ENCODE results near the gene CPEB3.
"Not testable (repeated sequence)": the region's sequence is repeated elsewhere in the genome, so short reads cannot be mapped to it uniquely, and the experiment has no call there.

The CPEB3 gene

DNA sequence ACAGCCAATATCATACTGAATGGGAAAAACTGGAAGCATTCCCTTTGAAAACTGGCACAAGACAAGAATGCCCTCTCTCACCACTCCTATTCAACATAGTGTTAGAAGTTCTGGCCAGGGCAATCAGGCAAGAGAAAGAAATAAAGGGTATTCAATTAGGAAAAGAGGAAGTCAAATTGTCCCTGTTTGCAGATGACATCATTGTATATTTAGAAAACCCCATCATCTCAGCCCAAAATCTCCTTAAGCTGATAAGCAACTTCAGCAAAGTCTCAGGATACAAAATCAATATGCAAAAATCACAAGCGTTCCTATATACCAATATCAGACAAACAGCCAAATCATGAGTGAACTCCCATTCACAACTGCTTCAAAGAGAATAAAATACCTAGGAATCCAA, 156.8 kb downstream of the CPEB3 start:
- FAIRE-seq: not testable (repeated sequence)

DNA sequence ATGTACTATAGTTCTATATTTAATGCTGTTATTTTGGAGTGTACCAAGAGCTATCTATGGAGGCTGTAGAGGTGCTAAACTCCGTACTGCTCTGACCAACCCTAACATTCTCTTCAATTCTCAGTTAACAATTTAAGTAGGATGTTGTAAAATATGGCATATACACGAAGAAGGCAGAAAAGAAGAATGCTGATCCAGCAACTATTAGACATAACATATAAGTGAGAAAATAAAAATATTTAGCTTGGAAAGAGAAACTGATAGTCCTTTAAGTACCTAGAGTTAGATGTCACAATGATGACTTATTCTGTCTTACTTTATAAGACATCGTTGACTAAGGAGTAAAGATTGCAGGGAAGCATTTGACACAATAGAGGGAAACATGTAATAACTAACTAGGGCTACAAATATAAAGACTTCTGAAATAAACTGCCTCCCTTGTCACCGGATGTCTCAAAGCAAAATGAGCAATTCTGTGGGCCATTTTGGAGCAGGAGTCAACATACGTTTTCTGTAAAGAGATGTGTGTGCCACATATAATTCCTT, 159.5 kb downstream of the CPEB3 start:
- no peak for FAIRE-seq

DNA sequence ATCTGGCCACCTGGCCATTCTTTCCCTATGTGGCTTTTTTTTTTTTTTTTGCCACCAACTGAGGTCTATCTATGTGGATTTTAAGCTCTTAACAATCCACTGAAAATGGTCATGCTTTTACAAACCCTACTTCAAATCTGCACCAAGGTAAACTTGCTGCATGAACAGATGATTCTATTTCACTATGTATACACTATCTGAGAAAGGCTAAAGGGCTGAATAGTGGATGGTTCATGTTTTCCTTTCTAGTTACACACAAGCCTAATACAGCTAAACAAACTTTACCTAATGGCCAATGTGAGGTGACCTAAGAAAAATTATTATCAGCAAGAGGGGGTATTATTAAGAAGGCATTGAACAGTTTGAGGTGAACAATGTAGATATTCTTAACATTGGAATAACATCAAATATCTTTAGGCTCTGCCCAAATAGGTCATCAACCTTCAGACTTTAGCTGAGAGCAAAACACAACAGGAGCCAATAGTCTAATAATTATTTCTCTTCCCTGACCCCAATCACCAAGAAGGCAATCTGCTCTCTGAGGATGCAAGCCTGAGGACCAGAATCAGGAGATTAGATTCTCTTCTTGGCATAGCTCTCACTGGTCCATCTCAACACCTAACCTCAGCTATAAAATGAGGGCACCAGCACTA, 160.1 kb downstream of the CPEB3 start:
- peak; percentile 38 for FAIRE-seq

DNA sequence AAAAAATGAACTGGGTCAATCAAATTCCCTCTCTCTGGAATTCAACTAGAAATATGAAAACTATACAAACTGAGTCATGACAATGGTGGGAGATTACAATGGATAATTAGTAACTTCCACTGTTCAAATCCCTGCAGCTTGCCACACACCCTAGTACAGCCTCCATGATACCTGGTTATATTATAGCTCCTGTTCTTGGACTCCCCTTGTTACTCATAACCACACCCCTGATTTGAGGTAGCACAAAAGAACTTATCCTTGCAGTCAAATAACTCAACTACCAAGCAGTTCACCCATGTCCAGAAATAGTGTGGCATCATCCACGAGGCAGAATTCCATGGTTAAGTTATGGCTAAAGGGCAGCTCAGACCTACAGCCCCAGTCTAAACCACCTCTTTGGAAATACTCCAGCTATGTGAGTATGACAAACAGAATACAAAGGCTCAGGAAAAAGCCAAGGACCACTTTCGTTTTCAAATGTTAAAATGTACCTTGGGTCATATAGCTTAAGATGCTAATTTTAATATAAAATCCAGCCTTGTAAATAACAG, 164.7 kb downstream of the CPEB3 start:
- no peak for FAIRE-seq

DNA sequence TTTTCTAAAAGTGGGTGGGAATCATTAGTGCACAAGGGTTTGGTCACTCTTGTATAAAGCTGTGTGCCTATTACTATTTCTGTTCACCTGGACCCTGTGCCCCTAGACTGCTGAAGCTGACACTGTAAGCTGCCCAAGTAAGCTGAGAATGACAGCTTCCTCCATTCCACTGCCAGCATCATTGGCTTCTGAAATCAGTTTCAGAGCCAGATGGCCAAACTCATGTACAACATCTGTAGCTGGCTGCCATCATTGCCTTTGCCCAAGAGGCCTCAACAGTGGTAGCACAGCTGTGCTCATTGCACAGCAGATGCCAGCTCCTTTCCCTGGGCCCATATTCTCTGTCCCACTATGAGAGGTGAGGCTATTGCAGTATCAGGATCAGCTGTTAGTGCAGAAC, 165.7 kb downstream of the CPEB3 start:
- no peak for FAIRE-seq

DNA sequence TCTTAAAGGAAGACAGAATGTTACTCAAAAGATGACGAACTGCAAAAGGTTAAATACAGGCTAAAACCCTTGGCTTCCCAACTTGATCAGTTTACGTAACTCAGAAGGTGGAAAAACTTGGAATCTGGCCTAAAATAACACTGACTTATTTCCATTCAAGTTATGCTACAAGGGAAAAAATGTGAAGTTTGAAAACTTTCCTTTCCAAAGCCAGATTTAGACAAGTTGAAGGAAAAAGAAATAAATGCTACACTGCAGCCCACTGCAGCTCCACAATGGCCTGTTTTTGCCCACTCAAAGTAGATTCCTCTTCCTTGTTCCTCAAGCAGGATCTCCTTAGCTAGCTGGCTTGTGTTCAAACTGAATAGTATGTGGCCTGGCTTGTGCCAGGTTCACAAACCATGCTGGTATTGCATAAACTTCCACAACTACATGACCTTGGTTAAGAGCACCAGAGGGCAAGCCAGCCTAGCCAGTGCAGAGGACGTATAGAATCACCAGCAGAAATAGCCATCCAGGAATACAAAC, 166.2 kb downstream of the CPEB3 start:
- peak; percentile 75 for FAIRE-seq

DNA sequence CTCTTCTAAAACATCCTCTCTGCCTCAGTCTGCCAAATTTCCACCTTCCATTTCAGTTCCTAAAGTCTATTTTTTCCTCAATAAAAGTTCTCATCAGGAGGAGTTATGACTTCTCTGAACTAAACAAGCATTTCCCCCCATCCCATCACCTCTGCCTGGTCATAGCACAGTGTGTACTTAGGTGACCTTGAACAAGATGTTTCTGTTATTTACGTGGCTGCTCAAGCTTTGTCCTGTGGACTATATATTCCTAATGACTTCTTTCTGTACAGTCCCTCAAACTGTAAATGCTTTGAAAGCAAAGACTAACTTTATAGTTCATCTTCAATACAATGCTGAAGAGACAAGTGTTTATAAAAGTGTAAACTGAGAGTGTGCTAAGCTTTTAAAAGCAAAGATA, 166.9 kb downstream of the CPEB3 start:
- no peak for FAIRE-seq

DNA sequence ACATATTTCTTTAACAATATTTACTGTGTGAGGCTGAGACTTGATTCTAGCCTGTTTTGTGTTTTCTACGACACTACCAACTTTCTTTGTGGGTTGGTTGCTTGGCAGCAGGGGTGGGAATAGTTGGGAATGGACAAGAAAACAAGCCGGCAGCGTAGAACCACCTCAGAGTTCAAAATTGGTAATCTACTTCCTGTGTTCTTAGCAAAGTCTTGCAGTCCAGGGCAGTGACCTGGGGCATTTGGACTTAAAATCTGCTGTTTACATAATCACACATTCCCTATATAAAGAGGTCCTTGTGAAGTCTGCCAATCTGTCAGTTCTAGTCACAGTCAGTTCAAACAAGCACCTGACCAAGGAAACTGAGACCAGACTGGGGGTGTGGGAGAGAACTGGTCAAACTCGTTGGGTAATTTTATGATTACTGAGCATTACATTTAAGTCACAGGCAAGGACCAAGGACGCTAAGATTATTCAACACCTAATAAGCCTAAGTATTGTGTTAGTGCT, 167.9 kb downstream of the CPEB3 start:
- FAIRE-seq: no peak

DNA sequence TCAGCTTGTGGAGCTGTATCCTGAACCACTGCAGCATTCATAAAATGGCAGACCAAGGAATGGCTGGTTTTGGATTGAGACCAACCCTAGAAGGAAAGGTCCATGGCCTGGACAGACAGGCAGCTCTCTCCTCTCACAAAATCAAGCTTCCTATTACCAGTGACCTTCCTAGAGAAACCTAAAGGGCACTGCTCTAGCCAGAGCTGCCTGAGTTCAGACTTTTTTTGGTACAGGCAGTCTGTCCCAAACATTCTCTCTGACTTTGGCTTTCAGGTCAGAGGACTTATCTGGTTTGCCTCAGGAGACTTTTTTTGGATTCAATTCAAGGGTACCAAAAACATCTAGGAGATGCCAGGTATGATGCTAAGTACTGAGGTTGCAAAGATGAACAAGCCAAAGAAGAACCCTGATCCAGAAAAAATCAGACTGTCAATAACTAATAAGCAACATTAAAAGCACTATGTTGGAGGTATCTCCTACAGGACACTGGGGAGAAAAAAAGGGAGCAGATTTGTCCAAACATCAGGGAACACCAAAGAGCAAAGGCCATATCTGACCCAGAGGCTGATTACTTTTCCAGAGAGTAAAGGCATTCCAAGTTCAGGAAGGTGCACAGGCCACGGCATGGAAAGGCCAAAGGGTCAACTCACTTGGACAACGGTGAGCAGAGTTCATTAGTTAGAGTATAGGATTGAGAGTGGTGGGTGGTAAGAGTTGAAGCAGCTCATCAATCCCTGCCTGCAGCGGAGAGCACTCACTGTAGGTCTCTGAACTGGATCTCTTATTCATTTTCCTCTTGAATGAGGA, 169.0 kb downstream of the CPEB3 start:
- no peak for FAIRE-seq

DNA sequence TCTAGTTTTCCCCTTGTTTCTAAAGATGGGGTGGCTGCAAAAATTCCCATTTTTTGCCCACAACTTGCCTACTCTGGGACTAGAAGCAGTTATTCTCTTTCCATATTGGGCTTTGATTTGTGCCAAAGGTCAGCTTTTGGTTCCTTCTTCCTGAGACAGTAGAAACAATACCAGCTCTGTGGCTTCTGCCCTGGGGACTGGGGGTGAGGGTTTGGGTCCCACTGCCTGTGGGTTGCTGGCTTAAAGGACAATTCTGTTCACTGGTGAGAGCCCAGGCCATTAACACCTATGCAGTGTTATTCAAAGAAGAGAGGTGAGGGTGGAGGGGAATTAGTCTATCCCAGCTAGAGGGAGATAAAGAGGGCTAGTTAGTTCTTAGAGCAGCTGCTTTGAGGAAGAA, 171.5 kb downstream of the CPEB3 start:
- no peak for FAIRE-seq

DNA sequence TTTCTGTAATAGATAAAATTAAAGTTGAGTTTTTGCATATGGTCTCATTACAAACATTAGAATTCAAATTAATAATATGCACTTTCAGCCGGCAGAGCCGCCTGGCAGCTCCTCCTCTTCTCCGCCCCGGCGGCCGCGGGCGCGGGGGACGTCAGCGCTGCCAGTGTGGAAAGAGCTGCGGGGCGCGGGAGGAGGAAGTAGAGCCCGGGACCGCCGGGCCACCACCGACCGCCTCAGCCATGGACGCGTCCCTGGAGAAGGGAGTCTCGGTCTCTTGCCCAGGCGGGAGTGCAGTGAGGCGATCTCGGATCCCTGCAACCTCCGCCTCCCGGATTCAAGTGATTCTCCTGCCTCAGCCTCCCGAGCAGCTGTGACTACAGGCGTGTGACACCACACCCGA, 176.0 kb downstream of the CPEB3 start:
- not testable (repeated sequence) for FAIRE-seq

DNA sequence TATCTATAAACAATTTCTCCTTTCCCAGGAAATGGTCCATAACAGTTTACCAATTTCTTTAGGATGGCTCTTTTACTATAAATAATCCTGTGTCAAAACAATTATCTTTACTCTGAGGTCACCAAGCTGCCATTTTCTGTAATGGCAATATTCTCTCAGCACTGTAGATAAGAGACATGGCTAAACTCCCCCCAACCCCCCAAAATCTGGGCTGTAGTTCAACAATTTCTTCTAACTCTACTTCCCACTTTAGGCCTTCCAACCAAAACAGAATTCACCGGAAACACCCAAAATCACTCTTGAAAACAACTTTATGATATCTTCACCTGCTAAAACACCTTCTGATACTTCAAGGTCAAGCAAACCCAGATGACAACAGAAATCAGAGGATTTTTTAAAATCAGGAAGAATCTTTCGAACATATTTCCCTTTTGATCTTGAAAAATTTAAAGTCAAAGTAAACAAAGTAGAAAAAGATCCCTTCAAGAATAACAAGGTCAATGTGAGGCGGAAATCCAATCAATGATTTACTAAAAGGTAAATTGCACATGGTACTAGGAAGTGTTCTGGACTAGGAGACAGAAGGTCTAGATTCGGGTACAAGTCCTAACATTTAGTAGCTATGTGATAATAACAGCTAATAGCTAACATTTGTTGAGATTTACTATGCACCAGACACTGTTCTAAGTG, 176.8 kb downstream of the CPEB3 start:
- FAIRE-seq: peak; percentile 95

DNA sequence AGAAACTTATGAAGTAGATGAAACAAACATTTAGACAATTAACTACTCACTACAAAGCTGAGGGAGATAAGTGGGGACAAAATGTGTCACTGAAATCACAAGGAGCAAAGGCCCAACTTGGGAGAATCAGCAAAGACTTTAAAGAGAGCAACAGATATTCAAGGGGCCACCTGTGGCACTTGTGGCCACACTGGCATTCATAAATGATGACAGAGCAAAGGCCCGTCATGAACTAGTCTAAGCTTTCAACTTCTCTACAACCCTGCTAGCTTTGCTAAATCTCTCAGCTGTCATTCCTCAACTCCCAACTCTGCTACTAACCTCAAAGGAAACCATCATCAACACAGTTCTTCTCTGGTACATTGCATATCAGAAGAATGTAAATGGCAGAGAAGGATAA, 178.4 kb downstream of the CPEB3 start:
- no peak for FAIRE-seq

DNA sequence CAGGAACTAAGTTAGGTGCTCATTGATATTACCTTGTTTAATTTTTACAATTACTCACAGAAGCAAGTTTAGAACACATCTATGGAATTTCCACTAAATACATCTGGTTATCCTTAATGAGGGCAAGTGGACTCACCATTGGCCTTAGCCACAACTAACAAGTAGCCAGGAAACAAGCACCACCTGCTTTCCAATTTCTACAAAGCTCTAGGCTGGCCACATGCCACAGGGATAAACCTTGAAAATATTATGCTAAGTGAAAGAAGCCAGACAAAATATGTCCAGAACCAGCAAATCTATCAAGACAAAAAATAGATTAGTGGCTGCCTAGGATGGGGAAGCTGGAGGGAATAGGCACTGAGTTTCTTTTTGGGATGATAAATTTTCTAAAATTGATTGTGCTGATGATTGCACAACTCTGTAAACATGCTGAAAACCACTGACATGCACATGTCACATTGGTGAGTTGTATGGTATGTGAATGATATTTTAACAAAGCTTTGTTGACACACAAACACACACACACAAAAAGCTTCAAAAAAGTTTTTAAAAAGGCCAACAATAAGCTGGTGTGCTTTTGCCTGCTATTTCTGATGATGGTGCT, 179.4 kb downstream of the CPEB3 start:
- no peak for FAIRE-seq

DNA sequence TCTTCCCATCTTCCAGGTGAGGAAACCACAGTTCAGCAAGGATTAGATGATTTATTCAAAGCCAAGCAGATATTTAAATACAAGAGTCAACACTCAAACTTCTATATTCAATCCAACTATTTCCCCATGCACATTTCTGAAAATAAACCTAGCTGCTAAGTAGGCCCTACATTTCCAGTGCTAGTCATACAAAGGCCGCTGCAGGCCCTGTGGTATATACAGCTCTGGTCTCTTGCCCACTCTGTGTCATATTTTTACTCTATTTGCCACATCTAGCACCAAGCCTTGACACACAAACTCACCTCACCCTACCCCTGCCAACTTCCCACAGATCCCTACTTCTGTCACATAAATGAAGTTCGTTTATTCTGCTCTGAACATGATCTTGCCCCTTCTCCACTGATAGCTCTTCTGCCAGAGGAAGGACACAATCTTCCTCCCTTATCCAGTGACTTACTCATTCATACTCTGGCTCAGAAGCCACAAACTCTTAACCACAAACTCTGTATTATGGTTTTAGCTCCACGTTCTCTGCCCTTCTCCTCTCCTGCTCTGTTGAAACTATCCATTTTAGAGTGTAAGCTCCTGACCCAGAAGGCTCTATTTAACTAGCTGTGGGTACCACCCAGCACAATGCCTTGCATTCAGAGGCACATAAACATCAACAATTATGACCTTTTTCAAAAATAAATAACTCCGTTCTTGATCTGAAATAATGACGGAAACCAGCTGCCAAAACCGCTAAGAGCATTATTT, 180.7 kb downstream of the CPEB3 start:
- FAIRE-seq: no peak

DNA sequence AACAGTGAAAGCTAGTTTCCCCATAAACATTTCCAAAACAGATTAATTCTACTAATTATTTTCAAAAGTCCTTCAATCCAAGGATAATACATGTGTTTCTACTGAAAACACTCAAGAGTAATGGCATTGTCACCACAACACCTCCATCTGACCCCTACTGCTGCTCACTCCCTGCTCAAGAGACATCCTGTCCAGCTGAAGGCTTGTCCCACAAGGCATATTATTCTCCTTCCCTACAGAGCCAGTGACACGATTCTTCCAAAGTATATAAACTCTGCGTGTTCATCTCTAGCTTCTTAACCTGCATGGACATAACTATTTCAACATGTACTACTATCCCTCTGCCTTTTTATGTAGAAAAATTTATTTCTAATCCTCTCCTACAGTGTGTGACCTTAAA, 182.1 kb downstream of the CPEB3 start:
- no peak for FAIRE-seq

DNA sequence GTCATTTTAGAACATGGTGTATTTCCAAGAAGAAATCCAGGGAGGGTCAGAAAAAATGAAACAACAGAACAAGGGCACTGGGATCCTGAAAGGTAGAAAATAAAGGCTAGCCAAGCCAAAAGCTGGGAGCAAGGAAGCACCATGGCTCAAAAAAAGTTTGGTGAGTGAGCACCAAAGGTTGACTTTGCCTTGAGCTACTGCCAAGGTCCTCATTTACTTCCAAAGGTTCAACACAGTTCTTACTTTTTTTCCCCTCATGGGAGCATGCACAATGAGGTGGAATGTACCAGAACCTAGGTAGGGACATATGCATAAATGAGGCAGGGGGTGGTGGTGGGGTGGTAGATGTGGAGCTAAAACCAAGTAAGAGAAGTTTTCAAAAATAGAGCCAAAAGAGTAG, 182.8 kb downstream of the CPEB3 start:
- no peak for FAIRE-seq

DNA sequence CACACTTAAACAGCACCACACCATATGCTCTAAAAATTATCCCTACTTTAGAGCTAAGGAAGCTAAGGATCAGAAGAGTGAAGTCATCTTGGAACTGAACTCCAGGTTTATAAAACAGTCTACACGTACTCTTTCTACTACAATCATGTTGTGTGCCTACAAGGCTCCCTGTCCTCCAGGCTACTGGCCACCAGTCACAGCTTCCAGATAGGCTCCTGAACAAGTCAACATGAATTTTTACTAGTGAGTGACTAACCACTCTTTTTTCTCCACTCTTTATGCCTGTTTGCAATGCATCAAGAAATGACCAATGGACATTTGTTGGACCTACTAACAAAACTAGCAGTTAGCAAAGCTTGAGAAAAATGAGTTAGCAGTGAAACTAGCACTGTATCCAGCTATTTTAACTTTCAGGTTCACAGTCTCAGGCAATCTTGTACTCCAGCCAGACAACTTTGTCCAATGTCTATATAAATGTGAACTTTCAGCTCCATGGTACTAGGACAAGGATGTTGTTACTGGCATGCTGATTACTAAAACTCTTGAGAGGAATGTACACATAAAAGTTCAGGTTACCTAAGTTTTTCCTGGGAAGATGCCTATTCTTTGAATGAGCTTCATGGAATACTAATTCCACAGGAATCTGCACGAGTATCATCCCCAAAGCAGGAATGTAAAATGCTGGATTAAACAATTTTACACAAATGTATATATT, 187.3 kb downstream of the CPEB3 start:
- FAIRE-seq: no peak

DNA sequence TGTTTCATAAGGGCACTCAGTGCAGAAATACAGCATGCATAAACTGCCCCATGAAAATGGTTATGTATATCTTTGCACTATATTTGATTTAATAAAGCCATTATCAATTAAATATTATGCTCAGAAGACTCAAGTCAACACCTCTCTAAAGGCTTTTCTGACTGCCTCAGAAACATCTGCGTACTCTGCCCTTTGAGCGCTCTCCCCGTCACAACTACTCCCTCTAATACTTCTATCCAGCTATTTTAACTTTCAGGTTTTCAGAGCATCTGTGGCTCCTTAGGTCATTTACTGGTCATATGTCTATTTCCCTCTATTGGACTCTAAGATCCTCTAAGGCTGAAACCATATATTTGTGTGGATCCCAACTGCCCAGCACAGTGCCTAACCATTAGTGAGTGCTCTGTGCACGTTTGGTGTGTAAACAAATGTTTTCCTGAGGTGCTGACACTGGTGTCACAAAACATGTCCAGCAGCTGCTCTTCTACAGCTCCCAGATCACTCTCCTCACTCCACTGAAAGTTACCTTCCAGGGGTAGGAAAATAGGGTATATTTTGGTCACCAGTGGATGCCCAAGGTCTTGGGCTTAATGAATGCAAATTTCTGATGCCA, 188.2 kb downstream of the CPEB3 start:
- FAIRE-seq: no peak

DNA sequence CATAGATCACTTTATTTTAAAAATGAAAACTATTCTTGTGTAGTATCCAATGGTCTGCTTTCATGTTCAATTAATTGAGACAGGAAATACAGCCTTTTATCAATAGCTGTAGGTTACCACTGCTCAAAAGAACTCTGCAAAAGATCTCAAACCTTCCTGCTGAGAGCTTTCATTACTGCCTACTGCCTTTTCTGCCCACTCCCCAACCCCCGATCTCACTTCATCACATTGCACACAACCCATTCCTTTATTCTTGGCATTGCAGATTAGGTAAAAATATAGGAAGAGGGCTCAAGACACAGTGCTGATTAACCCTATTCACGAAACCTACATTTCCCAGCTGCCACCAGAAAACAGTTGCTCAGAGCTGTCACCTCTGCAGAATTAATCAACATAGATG, 195.9 kb downstream of the CPEB3 start:
- no peak for FAIRE-seq

DNA sequence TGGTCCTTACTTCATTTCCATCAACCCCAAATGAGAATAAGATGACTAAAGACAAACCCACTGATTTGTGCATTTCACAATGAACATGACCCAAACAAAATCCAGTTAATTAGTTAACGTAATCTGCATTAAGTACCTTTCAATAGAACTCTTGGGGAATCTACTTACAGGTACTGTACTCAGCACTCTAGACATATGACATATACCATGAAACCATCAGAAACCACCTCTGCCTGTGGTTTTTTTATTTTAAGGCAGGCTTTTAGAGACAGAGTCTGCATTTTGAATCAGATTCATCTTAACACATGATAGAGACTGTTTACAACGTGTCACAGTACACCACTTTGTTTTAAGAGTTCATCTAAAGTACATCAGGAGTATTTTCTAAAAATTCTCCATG, 198.9 kb downstream of the CPEB3 start:
- no peak for FAIRE-seq

All from islet of Langerhans (tissue), 1 donor.